ENCODE results near the gene SLC23A2.
"Not testable (repeated sequence)": the region's sequence is repeated elsewhere in the genome, so short reads cannot be mapped to it uniquely, and the experiment has no call there.

Gene SLC23A2

DNA sequence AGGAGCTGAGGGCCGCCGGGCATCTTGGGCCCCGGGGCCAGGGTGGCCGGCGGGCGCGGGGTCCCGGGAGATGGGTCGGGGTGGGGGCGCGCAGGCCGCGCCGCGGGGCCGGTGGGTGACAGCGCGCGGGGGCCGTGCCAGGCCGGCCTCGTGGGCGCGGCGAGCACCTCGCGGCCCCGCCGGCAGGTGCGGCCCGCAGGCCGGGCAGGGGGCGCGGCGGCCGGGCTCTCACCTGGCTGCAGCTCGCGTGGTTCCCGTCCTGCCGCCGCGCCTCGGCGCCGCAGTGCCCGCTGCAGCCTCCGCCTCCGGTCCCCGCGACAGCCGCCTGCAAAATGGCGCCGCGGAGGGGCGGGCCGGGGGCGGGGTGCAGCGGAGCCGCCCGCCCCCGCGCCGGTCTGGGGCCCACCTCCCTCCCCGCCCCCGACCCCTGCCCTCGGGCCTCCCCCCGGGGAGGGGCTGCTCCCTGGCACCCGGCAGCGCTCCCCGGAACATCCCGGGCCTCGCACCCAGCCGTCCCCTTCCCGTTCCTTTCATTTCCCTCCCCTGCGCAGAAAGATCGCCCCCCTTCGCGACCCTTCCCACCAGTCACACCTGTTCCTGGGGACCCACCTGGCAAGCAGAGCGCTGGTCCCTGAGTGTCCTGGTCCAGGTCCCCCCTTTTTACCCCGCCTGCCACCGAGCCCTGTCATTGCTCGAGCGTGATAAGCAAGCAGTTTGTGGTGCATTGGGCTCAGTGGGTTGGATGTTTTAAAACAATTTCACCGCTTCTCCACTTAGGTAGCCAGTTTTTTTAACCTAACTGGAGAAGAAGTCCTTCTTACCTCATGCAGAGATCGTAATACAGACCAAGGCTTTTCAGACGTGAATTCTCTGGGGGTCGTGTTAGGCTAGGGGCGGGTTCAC lies at the start of gene SLC23A2:
SLC23A2 (minus strand) TSS at position 337 of the 903 bp plus-strand sequence. CDS start 68,948 bp downstream, outside the sequence.
- peak in 1 of 2 donors; percentile 30 for DNase-seq (ENCODE audit: extremely low read depth in 1 of 2, low read depth in 1 of 2)

DNA sequence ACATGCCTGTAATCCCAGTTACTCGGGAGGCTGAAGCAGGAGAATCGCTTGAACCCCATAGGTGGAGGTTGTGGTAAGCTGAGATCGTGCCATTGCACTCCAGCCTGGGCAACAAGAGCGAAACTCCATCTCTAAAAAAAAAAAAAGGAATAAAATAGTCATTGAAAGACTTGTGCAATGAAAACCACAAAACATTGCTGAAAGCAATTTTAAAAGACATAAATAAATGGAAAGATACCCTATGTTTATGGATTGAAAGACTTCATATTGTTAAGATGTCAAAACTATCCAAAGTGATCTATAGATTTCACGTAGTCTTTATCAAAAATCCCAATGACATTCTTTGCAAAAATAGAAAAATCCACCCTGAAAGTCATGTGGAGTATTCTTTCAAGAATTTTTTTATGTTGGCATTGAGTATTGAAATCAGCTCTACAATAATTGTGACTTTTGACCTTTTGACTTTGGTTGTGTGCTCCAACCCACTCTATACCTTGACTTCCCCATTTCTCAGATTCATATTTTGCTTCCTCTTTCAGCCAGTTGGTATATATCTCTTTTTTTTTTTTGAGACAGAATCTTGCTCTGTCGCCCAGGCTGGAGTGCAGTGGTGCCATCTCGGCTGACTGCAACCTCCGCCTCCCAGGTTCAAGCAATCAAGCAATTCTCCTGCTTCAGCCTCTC lies 45.5 kb upstream of the SLC23A2 start:
- DNase-seq (ENCODE audit: extremely low read depth in 1 of 2, low read depth in 1 of 2): no peak

DNA sequence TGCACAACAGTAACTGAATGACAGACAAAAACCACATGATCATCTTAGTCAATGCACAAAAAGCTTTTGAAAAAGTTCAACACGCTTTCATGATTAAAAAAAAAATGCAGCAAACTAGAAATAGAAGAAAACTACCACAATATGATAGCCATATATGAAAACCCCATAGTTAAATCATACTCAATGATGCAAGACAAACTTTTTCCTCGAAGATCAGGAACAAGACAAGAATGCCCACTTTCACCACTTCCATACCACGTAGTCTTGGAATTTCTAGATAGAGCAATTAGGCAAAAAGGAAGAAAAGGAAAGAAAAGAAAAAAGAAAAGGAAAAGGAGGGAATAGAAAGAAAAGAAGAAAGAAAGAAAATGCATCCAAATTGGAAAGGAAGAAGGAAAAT lies 44.6 kb upstream of the SLC23A2 start:
- no peak for DNase-seq (ENCODE audit: extremely low read depth in 1 of 2, low read depth in 1 of 2)

DNA sequence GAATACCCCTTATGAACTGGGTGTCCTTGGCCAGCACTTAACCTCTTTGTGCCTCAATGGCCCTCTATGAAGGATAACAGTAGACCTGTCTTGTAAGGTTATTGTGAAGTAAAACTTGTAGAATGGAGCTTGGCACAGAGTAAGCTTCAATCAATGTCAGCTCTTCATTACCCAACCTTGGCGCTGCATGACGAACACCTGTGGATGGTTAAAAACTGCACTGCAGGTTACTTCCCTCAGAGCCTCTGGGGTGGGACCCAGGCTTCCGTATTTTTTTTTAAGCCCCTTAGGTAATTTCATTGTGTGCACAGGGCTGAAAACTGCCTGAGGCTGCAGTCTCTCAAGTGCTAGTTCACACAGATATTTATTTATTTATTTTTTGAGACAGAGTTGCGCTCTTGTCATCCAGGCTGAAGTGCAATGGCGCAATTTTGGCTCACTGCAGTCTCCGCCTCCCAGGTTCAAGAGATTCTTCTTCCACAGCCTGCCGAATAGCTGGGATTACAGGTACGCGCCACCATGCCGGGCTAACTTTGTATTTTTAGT lies 42.8 kb upstream of the SLC23A2 start:
- no peak for DNase-seq (ENCODE audit: extremely low read depth in 1 of 2, low read depth in 1 of 2)

DNA sequence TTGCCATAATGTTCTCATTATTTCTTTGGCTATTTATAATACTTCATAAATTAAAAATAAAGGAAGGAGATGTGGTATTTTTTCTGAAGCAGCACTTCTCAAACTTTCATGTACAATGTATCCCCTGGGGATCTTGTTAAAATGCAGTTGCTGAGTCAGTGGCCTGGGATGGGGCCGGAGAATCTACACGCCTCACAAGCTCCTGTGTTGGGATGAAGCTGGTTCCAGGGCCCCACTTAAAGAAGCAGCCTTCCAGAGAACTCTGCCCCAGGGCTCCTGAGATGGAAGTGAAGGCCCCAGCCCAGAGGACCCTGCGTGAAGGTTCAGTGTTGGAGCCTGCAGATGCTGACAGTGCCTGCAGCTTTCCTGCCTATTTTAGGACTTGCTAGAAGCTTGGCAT lies 40.1 kb upstream of the SLC23A2 start:
- no peak for DNase-seq (ENCODE audit: extremely low read depth in 1 of 2, low read depth in 1 of 2)

DNA sequence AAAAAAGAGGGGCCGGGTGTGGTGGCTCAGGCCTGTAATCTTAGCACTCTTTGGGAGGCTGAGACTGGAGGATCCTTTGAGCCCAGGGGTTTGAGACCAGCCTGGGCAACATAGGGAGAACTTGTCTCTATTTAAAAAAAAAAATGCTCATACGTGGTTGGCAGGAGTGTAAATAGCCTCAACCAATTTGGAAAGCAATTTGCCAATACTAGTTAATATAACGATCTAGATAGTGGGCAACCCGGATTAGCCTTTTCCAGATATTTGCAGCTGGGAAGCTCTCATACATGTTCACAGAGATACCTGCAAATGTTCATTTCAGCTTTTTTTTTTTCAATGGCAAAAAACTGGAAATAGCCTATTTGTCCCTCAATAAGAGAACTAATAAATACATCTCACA lies 39.0 kb upstream of the SLC23A2 start:
- no peak for DNase-seq (ENCODE audit: extremely low read depth in 1 of 2, low read depth in 1 of 2)

DNA sequence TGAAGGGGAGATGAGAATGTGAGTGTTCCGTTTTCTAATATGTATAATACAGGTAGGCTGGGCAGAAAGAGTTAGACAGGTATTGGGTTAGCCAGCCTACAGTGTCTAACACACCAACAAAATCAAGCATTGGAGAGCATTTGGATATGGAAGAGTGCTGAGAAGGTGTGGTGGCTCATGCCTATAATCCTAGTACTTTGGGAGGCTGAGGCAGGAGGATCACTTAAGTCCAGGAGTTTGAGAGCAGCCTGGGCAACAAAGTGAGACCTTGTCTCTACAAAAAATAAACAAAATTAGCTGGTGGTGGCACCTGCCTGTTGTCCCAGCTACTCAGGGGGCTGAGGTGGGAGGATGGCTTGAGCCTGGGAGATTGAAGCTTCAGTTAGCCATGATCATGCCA lies 38.6 kb upstream of the SLC23A2 start:
- DNase-seq (ENCODE audit: extremely low read depth in 1 of 2, low read depth in 1 of 2): no peak

DNA sequence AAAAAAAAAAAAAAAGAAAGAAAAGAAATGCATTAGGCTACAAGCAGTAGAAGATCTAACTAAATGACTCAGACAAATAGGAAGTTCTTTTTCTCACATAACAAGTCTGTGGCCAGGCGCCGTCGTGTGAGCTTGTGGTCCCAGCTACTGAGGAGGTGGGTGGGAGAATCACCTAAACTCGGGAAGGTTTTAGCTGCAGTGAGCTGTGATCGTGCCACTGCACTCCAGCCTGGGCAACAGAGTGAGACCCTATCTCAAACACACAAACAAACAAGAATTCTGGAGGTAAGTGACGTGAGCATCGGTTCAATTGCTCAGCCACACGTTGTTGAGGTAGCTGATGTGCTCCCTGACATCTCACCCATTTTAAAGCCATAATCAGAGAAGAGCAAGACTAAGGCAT lies 37.9 kb upstream of the SLC23A2 start:
- peak; percentile 8 to 11 for DNase-seq (ENCODE audit: extremely low read depth in 1 of 2, low read depth in 1 of 2)

DNA sequence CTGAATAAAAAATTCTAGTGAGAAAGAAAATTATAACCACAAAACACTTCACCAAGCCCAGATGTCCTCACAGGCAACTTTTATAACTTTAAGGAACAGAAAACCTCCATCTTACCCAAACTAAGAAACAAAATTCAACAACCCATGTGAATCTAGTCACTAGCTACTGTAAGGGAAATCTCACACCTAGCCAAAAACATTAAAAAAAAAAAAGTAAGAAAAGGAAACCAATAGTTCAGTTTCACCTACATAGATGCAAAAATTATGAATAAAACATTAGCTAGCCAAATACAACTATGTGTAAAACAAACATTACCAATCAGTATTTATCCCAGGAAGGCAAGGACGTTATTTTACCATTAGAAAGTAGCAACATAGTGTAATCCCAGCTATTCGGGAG lies 35.5 kb upstream of the SLC23A2 start:
- DNase-seq (ENCODE audit: extremely low read depth in 1 of 2, low read depth in 1 of 2): no peak

DNA sequence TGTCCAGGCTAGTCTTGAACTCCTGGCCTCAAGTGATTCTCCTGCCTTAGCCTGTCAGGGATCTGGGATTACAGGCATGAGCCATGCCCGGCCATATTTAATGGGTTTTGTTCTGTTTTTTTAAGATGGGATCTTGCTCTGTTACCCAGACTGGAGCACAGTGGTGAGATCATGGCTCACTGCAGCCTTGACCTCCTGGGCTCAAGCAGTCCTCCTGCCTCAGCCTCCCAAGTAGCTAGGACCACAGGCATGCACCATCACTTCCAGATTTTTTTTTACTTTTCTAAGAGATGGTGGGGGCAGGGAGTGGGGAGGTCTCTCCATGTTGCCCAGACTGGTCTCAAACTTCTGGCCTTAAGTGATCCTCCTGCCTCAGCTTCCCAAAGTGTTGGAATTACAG lies 34.2 kb upstream of the SLC23A2 start:
- not testable (repeated sequence) for DNase-seq (ENCODE audit: extremely low read depth in 1 of 2, low read depth in 1 of 2)

DNA sequence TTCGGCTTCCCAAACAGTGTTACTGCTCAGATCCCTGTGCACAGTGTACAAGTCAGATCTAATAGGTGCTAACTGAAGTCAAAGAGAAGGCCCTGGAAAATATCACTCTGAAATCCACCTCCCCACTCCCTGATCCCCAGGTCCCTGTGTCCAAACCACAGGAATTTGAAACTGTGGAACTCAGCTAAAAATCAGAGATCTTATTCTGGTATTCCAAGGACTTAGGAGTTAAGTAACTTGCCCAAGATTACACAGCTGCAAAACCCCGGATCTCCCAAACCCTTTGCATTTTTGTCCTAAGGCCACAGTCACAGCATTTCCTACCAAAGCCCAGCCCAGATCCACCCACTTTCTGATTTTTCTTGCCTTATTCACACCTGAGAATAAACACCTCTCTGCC lies 32.3 kb upstream of the SLC23A2 start:
- no peak for DNase-seq (ENCODE audit: extremely low read depth in 1 of 2, low read depth in 1 of 2)

DNA sequence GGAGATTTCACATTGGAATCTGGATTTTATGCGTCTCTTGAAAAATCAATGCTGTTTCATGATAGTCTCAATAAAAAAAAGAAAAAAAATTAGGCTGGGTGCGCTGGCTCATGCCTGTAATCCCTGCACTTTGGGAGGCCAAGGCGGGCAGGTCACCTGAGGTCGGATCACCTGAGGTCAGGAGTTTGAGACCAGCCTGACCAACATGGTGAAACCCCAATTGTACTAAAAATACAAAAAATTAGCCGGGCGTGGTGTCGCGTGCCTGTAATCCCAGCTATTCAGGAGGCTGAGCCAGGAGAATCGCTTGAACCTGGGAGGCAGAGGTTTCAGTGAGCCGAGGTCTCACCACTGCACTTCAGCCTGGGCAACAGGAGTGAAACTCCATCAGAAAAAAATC lies 30.4 kb upstream of the SLC23A2 start:
- not testable (repeated sequence) for DNase-seq (ENCODE audit: extremely low read depth in 1 of 2, low read depth in 1 of 2)

DNA sequence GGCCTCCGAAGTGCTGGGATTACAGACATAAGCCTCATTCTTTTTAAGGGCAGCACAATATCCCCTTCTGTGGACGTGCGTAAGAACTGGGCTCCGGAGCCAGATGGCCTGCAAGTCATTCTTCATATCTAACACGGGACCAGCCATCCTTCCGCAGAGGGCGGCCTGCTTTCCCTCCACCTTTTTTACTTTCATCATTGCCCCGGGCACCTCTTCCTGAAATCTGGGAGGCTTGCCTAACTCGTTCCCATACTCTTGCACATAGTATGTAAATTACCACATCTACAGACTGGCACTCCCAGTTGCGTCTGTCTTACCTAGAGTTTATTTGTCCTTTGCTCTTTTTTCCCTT lies 29.9 kb upstream of the SLC23A2 start:
- DNase-seq (ENCODE audit: extremely low read depth in 1 of 2, low read depth in 1 of 2): no peak

DNA sequence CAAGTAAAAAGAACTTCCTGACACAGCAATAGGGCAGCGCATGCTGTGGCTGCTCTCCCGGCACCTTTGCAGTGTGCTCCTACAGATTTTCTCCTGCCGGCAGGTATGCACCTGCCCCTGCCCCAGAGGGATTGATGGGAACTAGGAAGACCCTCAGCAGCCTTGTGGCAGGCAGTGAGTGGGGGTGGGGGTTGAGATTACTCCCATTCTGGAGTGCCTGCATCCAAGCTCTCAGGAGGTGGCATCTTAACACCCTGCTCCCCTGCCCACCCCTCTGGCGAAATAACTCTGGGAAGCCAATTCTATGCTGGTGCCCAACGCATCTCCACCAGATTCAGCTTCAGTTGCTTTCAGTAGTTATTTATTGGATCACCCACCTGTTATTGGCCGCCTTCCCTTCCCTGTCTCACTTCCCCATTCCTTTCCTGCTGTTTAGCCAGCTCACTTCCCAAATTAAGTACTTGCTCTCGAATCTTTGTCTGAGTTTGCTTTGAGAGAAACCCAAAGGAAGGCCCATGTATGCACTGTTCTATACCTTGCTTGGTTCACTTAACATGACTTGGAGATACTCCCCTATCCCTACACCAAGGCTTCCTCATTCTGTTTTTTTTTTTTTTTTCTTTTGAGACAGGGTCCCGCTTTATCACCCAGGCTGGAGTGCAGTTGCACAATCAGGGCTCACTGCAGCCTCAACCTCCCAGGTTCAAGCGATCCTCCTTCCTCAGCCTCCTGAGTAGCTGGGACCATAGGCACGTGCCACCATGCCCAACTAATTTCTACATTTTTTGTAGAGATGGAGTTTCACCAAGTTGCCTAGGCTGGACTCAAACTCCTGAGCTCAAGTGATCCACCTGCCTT lies 29.3 kb upstream of the SLC23A2 start:
- no peak for DNase-seq (ENCODE audit: extremely low read depth in 1 of 2, low read depth in 1 of 2)

DNA sequence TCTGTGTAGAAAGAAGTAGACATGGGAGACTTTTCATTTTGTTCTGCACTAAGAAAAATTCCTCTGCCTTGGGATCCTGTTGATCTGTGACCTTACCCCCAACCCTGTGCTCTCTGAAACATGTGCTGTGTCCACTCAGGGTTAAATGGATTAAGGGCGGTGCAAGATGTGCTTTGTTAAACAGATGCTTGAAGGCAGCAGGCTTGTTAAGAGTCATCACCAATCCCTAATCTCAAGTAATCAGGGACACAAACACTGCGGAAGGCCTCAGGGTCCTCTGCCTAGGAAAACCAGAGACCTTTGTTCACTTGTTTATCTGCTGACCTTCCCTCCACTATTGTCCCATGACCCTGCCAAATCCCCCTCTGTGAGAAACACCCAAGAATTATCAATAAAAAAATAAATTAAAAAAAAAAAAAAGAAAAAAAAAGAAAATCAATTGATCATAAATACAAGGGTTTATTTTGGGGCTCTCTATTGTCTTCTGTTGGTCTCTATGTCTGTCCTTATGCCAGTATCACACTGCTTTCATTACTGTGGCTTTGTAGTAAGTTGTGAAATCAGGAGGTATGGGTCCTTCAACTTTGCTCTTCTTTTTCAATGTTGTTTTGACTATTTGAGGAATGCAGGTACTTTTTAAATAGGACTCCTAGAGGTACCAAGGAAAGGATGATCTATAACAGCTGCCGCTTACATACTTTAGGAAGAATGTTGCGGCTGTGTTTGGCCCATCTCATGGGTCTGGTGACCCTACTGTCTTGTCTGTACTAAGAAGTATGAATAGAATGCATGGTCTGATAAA lies 27.1 kb upstream of the SLC23A2 start:
- DNase-seq (ENCODE audit: extremely low read depth in 1 of 2, low read depth in 1 of 2): not testable (repeated sequence)

DNA sequence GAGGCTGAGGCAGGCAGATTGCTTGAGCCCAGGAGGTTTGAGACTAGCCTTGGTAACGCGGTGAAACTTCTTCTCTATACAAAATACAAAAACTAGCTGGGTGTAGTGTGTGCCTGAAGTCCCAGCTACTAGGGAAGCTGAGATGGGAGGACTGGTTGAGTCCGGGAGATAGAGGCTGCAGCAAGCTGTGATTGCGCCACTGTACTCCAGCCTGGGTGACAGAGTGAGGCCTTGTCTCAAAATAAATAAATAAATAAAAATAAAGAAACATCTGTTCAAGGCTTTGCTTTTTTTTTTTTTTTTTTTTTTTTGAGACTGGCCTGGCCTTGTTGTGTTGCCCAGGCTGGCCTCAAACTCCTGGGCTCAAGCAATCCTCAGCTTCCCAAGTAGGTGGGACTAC lies 23.7 kb upstream of the SLC23A2 start:
- no peak for DNase-seq (ENCODE audit: extremely low read depth in 1 of 2, low read depth in 1 of 2)

DNA sequence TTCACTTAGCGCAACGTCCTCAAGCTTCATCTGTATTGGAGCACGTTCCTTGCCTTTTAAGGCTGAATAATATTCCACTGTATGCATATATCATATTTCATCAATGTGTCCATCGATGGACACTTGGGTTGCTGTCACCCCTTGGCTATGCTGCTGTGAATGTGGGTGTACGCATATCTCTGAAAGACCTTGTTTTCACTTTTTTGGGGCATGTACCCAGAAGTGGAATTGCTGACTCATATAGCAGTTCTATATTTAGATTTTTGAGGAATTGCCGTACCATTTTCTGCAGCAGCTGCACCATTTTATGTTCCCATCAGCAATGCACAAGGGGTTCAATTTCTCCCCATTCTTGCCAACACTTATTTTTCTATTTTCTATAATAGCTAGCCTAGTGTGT lies 22.8 kb upstream of the SLC23A2 start:
- no peak for DNase-seq (ENCODE audit: extremely low read depth in 1 of 2, low read depth in 1 of 2)

DNA sequence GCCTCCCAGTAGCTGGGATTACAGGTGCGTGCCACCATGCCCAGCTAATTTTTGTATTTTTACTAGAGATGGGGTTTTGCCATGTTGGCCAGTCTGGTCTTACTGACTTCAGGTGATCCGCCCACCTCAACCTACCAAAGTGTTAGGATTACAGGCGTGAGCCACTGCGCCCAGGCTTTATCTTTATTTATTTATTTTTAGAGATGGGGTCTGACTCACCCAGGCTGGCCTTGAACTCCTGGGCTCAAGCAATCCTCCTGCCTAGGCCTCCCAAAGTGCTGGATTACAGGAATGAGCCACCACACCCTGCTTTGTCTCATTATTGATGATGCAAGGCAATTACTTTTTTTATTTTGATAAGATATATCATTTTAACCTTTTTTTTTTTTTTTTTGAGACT lies 21.9 kb upstream of the SLC23A2 start:
- not testable (repeated sequence) for DNase-seq (ENCODE audit: extremely low read depth in 1 of 2, low read depth in 1 of 2)

DNA sequence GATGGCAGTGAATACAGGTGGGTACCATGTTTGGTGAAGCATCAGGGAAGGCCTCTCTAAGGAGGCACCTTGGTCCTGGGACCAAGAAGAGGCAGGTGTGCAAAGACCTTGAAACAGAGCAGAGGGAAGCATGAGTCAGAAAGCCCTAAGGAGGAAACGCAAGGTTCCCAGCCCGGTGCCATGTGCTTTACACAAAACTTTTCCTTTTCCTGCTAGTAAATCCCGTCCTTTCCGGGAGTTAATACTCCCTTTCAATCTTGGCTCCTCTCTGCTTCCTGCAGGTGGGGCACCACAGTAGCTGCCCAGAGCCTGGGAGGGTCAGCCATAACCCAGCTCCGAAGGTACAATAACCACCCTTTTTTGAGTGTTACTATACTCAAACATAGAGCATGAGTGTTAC lies 19.4 kb upstream of the SLC23A2 start:
- DNase-seq (ENCODE audit: extremely low read depth in 1 of 2, low read depth in 1 of 2): no peak
